Neural cell (in vitro differentiated cells): ENCODE results near the gene PTCD1. TPM values are rescaled to one million over a fixed set of nuclear protein-coding genes. Genes with fewer than 3 reads are reported as not detected.

Experiments
- H2AFZ ChIP-seq: fragments of 200-600, 300-800 bp; sonication (generic), shearing (Covaris generic); 2 replicates; pipeline ENCODE4 v1.6.0; 2014; ENCODE audit warnings: low read depth, mild to moderate bottlenecking, antibody characterized with exemption, low read length, moderate library complexity
- H3F3A ChIP-seq: fragments of 200-600 bp; shearing (Covaris generic); 2 replicates; pipeline ENCODE4 v1.6.1; 2016; ENCODE audit warnings: mild to moderate bottlenecking, moderate library complexity, mixed read lengths, antibody characterized with exemption, low read length; ENCODE audit not compliant: insufficient read depth, poor library complexity, severe bottlenecking
- H3K27ac ChIP-seq: fragments of 200-600, 300-800 bp; sonication (generic), shearing (Covaris generic); 2 replicates; pipeline ENCODE4 v1.5.1; 2014; ENCODE audit warnings: mild to moderate bottlenecking, low read length, moderate library complexity
- H3K27me3 ChIP-seq: fragments of 300-800, 200-600 bp; sonication (generic), shearing (Covaris generic); 2 replicates; pipeline ENCODE4 v1.6.0; 2014; ENCODE audit warnings: mild to moderate bottlenecking, low read depth, low read length, moderate library complexity; ENCODE audit not compliant: insufficient read depth
- H3K36me3 ChIP-seq: fragments of 300-800, 200-600 bp; sonication (generic), shearing (Covaris generic); 2 replicates; pipeline ENCODE4 v1.5.1; 2014; ENCODE audit warnings: mild to moderate bottlenecking, antibody characterized with exemption, low read length, moderate library complexity; ENCODE audit not compliant: insufficient read depth
- H3K4me2 ChIP-seq: fragments of 300-800, 200-600 bp; sonication (generic), shearing (Covaris generic); 2 replicates; pipeline ENCODE4 v1.6.0; 2014; ENCODE audit warnings: mild to moderate bottlenecking, low read length
- H3K4me3 ChIP-seq: fragments of 300-800, 200-600 bp; sonication (generic), shearing (Covaris generic); 2 replicates; pipeline ENCODE4 v1.5.1; 2014; ENCODE audit warnings: mild to moderate bottlenecking, low read length, moderate library complexity
- H3K79me2 ChIP-seq: fragments of 200-600 bp; shearing (Covaris generic); replicated peaks from 2 replicates; pipeline ENCODE4 v1.6.0; 2014; ENCODE audit warnings: mild to moderate bottlenecking, low read length, moderate library complexity; ENCODE audit not compliant: insufficient read depth
- H3K9ac ChIP-seq: fragments of 300-800, 200-600 bp; sonication (generic), shearing (Covaris generic); 2 replicates; pipeline ENCODE4 v1.6.1; 2016; ENCODE audit warnings: mild to moderate bottlenecking, low read length, mixed read lengths
- H3K9me2 ChIP-seq: fragments of 200-600 bp; shearing (Covaris generic); 2 replicates; pipeline ENCODE4 v1.6.1; 2016; ENCODE audit warnings: mild to moderate bottlenecking, low read length, mixed read lengths; ENCODE audit not compliant: insufficient read depth
- H3K9me3 ChIP-seq: fragments of 200-600, 300-800 bp; sonication (generic), shearing (Covaris generic); 2 replicates; pipeline ENCODE4 v1.6.1; 2016; ENCODE audit warnings: mild to moderate bottlenecking, mixed run types, low read length, moderate library complexity, mixed read lengths
- H4K20me1 ChIP-seq: fragments of 200-600 bp; shearing (Covaris generic); 2 replicates; pipeline ENCODE4 v1.6.1; 2016; ENCODE audit warnings: mild to moderate bottlenecking, mixed run types; ENCODE audit not compliant: insufficient read depth
- CTCF ChIP-seq: fragments of 450-650 bp; IDR thresholded peaks from 2 replicates; pipeline ENCODE4 v1.5.1; 2014; ENCODE audit warnings: antibody characterized with exemption, mild to moderate bottlenecking, moderate library complexity; ENCODE audit not compliant: poor library complexity, severe bottlenecking
- EP300 ChIP-seq: fragments of 450-650 bp; conservative IDR thresholded peaks from 2 replicates; pipeline ENCODE4 v1.6.1; 2014; ENCODE audit warnings: antibody characterized with exemption, mild to moderate bottlenecking, moderate library complexity; ENCODE audit not compliant: poor library complexity, severe bottlenecking
- EZH2 ChIP-seq: fragments of 200-600, 300-800 bp; shearing (Covaris generic), sonication (generic); IDR thresholded peaks from 2 replicates; pipeline ENCODE4 v1.6.1; 2014; ENCODE audit warnings: antibody characterized with exemption, low read length, borderline replicate concordance, mild to moderate bottlenecking; ENCODE audit not compliant: insufficient read depth, poor library complexity, severe bottlenecking
- MXI1 ChIP-seq: fragments of 450-650 bp; conservative IDR thresholded peaks from 2 replicates; pipeline ENCODE4 v1.6.1; 2014; ENCODE audit warnings: antibody characterized with exemption, mild to moderate bottlenecking; ENCODE audit not compliant: poor library complexity, severe bottlenecking
- POLR2AphosphoS5 ChIP-seq: IDR thresholded peaks from 2 replicates; pipeline ENCODE4 v1.6.1; 2012
- RAD21 ChIP-seq: fragments of 450-650 bp; conservative IDR thresholded peaks from 2 replicates; pipeline ENCODE4 v1.6.1; 2014; ENCODE audit warnings: antibody characterized with exemption, mild to moderate bottlenecking, moderate library complexity
- REST ChIP-seq: IDR thresholded peaks from 2 replicates; pipeline ENCODE4 v1.6.1; 2012; ENCODE audit warnings: borderline replicate concordance
- SMC3 ChIP-seq: fragments of 450-650 bp; conservative IDR thresholded peaks from 2 replicates; pipeline ENCODE4 v1.6.1; 2014; ENCODE audit warnings: antibody characterized with exemption, mild to moderate bottlenecking, moderate library complexity; ENCODE audit not compliant: poor library complexity
- TAF1 ChIP-seq: IDR thresholded peaks from 2 replicates; pipeline ENCODE4 v1.6.1; 2012; ENCODE audit warnings: low read depth
- polyA plus RNA-seq: library from polyadenylated mRNA; depleted of rRNA; stranded (reverse); fragments of >200 nt; gene quantifications from 2 replicates; pipeline ENCODE4 v1.2.3, GENCODE V29; 2014

The PTCD1 gene
- polyA plus RNA-seq, 1 donor from 2014 or later = 4.0 TPM

- Histone ChIP-seq H3K4me3 (no peak overlapping the region), H4K20me1 (no peaks in the 10 kb centered on the region), H3K9me3 (no peaks in the 10 kb centered on the region), H2AFZ (no peak overlapping the region), H3K9ac (no peak overlapping the region), H3K79me2 (no peaks in the 10 kb centered on the region), H3K4me2 (no peak overlapping the region), H3K27me3 (no peaks in the 10 kb centered on the region), H3K36me3 (no peaks in the 10 kb centered on the region), H3K9me2 (no peaks in the 10 kb centered on the region), H3F3A (no peaks in the 10 kb centered on the region), H3K27ac (no peak overlapping the region)
- no peak for TF ChIP-seq EZH2
- no peak for TF ChIP-seq CTCF
- no peak for TF ChIP-seq MXI1
- no peak for TF ChIP-seq POLR2AphosphoS5
- no peak for TF ChIP-seq TAF1
- no peak for TF ChIP-seq REST
- no peak for TF ChIP-seq SMC3
- no peak for TF ChIP-seq EP300
- TF ChIP-seq RAD21 = no peak
These were observed 16.0 kb downstream of the PTCD1 start for GRCh38 chr7:99422625-99423024.

- Histone ChIP-seq H3K9me3 (no peaks in the 10 kb centered on the region), H3K9ac (no peak overlapping the region), H3K9me2 (no peaks in the 10 kb centered on the region), H3K4me2 (no peak overlapping the region), H3K4me3 (no peak overlapping the region), H2AFZ (no peak overlapping the region), H3K27me3 (no peaks in the 10 kb centered on the region), H3K27ac (no peak overlapping the region), H3K36me3 (no peaks in the 10 kb centered on the region), H3K79me2 (no peaks in the 10 kb centered on the region), H3F3A (no peaks in the 10 kb centered on the region), H4K20me1 (no peaks in the 10 kb centered on the region)
- TF ChIP-seq SMC3 (no peak), TAF1 (no peak), EZH2 (no peak), MXI1 (no peak), CTCF (no peak), EP300 (no peak), RAD21 (no peak), REST (no peak), POLR2AphosphoS5 (no peak)
These were observed 16.4 kb downstream of the PTCD1 start for GRCh38 chr7:99422186-99422585.
